NOMO-1 (cell line): ENCODE results near the gene RNF138.
"Not testable (repeated sequence)": the region's sequence is repeated elsewhere in the genome, so short reads cannot be mapped to it uniquely, and the experiment has no call there.

Experiments used
- DNase-seq, 2 experiments: peaks; one replicate each; lab custom pipeline; 2025; ENCODE audit not compliant: unreplicated experiment in 2 of 2; lab: John Stamatoyannopoulos, UW

RNF138 gene

DNA sequence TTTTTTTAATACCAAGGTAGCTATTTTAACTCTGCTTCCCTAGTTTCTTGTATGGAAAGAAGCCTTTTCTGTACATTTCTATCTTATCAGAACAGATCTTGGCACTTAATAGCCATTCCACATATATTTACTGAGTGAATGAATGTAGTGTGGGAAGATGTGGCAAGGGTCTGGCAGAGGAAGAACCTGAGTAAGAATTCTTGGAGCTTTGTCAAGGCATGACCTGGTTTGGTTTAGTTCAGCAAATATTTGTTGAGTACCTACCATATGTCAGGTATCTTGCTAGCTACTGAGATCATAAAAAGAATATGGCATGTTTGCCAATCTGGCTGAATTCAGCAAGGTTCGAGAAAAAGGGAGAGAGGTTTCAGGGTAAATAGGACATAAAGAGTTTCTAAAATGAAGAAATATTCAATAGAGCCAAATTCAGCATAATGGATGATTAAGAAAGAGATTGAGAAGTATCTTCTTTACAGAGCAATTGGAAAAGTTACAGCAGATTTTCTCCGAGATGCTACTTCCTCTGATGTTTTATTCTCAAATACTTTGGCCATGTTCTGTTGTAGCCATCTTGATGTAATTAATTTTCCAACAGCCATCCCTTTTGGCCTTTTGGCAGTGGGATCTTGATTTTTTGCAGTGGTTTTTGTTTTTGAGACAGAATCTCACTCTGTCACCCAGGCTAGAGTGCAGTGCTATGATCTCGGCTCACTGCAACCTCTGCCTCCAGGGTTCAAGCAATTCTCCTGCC lies 76.5 kb downstream of the RNF138 start:
- DNase-seq: no peak

DNA sequence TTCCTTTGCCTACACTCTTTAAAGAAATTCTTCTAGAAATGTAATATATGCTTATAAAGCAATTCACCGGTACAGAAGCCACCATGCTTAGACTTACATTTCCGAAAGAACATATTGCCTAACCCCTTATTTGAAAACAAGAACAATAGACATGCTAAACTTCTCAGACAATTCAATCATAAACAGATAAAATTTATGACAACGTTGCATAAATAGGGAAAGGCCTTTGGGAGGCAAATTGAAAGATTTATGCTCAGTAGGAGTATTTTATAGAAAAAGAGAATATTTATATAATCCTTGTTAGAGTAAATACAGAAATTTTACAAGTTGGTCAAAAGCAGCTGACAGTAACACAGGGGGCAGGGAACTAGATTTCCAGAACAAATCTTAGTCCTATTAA lies 82.0 kb downstream of the RNF138 start:
- no peak for DNase-seq

DNA sequence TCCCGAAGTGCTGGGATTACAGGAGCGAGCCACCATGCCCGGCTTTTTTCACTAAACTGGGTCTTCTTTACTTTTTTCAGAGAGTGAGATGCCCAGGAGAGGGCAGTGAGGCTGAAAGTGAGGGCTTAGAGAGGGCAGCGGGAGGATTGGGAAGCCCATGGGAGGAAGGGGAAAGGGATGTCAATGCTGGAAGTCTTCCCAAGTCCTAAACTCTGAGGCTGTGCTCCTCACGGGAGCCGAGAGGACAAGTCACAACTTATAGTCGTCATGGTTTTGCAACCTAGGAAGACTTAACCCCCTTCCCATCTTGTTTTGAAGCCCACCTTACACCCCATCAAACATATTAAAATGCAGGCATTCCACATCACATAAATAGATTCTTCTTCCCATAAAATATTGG lies 83.0 kb downstream of the RNF138 start:
- DNase-seq: no peak

DNA sequence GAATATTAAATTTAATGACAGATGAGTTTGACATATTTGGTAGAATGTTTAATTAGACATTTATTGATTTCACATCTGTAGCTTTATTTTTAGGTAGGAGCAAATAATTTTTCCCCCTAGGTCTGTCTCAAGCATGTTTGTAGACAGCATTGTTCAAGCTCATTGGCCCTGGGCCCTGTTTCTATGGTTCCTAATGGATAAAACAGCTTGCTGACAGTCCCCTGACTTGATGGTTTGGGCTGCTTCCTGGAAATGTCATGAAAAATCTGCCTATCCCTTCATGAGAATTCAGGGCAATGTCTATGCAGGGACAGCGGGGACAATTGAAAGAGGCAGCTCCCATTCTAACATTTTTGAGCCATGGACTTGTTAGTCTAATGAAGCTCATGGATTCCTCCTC lies 83.6 kb downstream of the RNF138 start:
- no peak for DNase-seq

DNA sequence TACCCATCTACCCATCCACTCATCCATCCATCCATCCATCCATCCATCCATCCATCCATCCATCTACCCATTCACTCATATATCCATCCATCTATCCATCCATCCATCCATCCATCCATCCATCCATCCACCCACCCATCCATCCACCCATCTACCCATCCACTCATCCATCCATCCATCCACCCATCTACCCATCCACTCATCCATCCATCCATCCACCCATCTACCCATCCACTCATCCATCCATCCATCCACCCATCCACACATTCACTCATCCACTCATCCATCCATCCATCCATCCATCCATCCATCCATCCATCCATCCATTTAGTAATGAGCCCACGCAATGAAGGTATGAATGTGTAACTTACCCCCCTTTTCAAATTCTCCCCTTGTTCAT lies 85.1 kb downstream of the RNF138 start:
- DNase-seq: not testable (repeated sequence)

DNA sequence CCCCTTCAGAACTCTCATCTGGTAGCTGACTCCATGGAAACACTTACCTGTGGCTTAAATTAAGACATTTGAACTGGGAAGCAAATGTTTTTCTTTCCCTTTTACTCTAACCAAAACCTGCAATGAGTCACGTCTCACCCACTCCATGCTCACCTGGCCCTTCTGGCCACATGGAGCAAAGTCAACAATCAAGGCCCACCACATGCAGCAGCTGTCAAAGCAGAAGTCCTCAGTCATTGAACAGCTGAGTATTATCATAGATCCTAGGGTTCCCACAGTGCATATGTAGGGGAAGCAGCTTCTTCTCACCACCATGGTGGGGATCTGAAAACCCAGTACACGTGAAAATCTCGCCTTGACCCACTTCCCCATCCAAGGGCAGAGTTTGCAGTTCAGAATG lies 85.9 kb downstream of the RNF138 start:
- DNase-seq: no peak
